ENCODE data around the gene MMP24. TPM values are rescaled to one million over a fixed set of nuclear protein-coding genes. Genes with fewer than 3 reads are reported as not detected.

MMP24 gene
- total and polyA plus RNA-seq, 2 experiments from 2014 or later = 2.0 to 27.3 TPM

DNA sequence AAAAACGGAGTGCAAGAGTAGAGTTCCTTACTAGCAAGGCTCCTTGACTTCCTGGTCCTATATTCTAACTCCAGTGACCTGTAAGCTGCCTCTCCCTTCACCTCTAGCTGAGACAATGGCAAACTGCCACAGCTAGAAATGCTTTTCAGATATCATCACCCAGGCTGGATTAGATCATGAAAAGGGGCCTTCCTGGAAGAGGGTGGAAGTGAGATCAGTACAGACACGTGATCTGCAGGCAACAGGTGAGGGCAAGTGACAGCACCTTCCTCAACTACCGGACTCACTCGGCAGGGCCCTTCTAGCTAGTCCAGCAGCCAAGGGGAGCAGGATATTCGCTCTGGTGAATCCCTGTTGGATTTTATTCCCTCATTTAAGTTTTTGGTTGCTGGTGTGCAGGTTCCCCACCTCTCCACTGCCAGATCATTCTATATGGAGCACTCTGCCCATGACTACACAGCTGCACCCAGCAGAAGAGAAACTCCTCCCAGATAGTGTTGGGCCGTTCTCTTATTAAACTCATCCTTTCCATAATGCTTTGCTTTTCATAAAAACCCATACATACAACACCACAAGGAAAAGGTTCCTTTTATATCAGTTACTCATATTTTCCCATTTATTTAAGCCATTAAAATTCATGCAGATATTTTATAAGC lies 92.1 kb downstream of the MMP24 start (continued):
- TF ChIP-seq, protein P1, sequence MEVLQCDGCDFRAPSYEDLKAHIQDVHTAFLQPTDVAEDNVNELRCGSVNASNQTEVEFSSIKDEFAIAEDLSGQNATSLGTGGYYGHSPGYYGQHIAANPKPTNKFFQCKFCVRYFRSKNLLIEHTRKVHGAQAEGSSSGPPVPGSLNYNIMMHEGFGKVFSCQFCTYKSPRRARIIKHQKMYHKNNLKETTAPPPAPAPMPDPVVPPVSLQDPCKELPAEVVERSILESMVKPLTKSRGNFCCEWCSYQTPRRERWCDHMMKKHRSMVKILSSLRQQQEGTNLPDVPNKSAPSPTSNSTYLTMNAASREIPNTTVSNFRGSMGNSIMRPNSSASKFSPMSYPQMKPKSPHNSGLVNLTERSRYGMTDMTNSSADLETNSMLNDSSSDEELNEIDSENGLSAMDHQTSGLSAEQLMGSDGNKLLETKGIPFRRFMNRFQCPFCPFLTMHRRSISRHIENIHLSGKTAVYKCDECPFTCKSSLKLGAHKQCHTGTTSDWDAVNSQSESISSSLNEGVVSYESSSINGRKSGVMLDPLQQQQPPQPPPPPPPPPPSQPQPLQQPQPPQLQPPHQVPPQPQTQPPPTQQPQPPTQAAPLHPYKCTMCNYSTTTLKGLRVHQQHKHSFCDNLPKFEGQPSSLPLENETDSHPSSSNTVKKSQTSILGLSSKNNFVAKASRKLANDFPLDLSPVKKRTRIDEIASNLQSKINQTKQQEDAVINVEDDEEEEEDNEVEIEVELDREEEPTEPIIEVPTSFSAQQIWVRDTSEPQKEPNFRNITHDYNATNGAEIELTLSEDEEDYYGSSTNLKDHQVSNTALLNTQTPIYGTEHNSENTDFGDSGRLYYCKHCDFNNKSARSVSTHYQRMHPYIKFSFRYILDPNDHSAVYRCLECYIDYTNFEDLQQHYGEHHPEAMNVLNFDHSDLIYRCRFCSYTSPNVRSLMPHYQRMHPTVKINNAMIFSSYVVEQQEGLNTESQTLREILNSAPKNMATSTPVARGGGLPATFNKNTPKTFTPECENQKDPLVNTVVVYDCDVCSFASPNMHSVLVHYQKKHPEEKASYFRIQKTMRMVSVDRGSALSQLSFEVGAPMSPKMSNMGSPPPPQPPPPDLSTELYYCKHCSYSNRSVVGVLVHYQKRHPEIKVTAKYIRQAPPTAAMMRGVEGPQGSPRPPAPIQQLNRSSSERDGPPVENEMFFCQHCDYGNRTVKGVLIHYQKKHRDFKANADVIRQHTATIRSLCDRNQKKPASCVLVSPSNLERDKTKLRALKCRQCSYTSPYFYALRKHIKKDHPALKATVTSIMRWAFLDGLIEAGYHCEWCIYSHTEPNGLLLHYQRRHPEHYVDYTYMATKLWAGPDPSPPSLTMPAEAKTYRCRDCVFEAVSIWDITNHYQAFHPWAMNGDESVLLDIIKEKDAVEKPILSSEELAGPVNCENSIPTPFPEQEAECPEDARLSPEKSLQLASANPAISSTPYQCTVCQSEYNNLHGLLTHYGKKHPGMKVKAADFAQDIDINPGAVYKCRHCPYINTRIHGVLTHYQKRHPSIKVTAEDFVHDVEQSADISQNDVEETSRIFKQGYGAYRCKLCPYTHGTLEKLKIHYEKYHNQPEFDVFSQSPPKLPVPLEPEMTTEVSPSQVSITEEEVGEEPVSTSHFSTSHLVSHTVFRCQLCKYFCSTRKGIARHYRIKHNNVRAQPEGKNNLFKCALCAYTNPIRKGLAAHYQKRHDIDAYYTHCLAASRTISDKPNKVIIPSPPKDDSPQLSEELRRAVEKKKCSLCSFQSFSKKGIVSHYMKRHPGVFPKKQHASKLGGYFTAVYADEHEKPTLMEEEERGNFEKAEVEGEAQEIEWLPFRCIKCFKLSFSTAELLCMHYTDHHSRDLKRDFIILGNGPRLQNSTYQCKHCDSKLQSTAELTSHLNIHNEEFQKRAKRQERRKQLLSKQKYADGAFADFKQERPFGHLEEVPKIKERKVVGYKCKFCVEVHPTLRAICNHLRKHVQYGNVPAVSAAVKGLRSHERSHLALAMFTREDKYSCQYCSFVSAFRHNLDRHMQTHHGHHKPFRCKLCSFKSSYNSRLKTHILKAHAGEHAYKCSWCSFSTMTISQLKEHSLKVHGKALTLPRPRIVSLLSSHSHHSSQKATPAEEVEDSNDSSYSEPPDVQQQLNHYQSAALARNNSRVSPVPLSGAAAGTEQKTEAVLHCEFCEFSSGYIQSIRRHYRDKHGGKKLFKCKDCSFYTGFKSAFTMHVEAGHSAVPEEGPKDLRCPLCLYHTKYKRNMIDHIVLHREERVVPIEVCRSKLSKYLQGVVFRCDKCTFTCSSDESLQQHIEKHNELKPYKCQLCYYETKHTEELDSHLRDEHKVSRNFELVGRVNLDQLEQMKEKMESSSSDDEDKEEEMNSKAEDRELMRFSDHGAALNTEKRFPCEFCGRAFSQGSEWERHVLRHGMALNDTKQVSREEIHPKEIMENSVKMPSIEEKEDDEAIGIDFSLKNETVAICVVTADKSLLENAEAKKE (CRISPR knock-in tag; IDR thresholded peaks at IDR 0.05) = no peak
- TF ChIP-seq JUNB (IDR thresholded peaks at IDR 0.05; ENCODE audit: unreplicated experiment) (no peak), EZH2phosphoT487 (IDR thresholded peaks at IDR 0.05; ENCODE audit: unreplicated experiment) (no peak), ZNF114 (CRISPR knock-in tag; IDR thresholded peaks at IDR 0.05) (no peak), POLR2AphosphoS5 (IDR thresholded peaks at IDR 0.05; ENCODE audit: low read depth) (no peak), EZH2 (IDR thresholded peaks at IDR 0.05; ENCODE audit: low read depth, unreplicated experiment) (no peak)
- TF ChIP-seq, protein P2, sequence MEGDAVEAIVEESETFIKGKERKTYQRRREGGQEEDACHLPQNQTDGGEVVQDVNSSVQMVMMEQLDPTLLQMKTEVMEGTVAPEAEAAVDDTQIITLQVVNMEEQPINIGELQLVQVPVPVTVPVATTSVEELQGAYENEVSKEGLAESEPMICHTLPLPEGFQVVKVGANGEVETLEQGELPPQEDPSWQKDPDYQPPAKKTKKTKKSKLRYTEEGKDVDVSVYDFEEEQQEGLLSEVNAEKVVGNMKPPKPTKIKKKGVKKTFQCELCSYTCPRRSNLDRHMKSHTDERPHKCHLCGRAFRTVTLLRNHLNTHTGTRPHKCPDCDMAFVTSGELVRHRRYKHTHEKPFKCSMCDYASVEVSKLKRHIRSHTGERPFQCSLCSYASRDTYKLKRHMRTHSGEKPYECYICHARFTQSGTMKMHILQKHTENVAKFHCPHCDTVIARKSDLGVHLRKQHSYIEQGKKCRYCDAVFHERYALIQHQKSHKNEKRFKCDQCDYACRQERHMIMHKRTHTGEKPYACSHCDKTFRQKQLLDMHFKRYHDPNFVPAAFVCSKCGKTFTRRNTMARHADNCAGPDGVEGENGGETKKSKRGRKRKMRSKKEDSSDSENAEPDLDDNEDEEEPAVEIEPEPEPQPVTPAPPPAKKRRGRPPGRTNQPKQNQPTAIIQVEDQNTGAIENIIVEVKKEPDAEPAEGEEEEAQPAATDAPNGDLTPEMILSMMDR (conservative IDR thresholded peaks at IDR 0.05; ENCODE audit: low read depth in 2 of 2) = no peak
- TF ChIP-seq, protein P3, sequence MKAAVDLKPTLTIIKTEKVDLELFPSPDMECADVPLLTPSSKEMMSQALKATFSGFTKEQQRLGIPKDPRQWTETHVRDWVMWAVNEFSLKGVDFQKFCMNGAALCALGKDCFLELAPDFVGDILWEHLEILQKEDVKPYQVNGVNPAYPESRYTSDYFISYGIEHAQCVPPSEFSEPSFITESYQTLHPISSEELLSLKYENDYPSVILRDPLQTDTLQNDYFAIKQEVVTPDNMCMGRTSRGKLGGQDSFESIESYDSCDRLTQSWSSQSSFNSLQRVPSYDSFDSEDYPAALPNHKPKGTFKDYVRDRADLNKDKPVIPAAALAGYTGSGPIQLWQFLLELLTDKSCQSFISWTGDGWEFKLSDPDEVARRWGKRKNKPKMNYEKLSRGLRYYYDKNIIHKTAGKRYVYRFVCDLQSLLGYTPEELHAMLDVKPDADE (IDR thresholded peaks at IDR 0.05) = no peak

Data from GM23338 (cell line).